GM19372 (cell line): ENCODE results near the gene DDX52.
"Not testable (repeated sequence)": the region's sequence is repeated elsewhere in the genome, so short reads cannot be mapped to it uniquely, and the experiment has no call there.

Experiments
- ATAC-seq: cut with Tn5 transposase; IDR thresholded peaks from one replicate; pipeline ENCODE4 v1.9.1; 2021; ENCODE audit warnings: mild to moderate bottlenecking, low read depth, moderate library complexity; ENCODE audit not compliant: unreplicated experiment

Gene DDX52, protein sequence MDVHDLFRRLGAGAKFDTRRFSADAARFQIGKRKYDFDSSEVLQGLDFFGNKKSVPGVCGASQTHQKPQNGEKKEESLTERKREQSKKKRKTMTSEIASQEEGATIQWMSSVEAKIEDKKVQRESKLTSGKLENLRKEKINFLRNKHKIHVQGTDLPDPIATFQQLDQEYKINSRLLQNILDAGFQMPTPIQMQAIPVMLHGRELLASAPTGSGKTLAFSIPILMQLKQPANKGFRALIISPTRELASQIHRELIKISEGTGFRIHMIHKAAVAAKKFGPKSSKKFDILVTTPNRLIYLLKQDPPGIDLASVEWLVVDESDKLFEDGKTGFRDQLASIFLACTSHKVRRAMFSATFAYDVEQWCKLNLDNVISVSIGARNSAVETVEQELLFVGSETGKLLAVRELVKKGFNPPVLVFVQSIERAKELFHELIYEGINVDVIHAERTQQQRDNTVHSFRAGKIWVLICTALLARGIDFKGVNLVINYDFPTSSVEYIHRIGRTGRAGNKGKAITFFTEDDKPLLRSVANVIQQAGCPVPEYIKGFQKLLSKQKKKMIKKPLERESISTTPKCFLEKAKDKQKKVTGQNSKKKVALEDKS

DNA sequence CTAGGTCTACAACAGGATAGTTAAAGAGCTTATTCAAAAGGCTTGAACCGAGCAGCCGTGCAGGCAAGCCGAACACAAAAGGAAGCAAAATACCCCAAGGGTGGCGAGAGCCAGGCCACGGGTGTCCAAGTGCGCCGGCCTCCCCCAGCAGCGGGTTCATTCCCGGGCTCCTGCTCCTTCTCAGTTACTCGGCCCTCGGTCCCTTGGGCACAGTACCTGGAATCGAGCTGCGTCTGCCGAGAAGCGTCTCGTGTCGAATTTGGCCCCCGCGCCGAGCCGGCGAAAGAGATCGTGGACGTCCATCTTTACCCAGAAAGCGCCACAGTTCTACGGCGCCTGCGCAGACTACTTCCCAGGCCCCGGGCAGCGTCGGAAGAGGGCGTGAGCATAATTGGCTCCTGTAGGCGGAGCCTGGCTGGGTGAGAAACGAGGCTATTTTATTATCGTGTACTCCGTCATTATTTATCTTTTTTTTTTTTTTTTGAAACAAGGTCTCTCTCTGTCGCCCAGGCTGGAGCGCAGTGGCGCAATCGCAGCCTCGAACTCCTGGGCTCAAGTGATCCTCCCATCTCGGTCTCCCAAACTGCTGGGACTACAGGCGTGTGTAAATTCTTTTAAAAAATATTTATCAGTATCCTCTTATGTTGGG lies at the start of gene DDX52:
Gene DDX52 (minus strand): TSS at position 329 of the 649 bp plus-strand sequence. CDS start 26 bp downstream, at position 303.
- peak; percentile 94 for ATAC-seq

DNA sequence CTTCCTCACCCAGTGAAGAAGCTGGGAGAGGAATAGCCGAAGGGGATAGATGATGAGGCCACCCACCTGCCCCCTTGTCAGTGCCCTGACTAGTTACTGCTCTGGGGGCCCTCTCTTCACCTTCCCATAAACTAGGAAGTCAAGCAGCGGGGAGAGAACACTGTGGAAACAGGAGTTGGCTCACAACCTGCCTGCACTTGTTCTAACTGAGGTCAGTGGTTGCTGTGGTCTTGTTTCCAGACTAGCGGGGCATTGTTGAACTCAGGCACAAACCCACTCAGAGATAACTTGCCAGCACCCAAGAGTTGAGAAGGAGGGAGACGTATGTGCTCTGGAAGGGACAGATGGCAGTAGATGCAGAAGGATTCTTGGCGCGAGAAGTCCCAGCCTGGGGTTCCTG lies 48.6 kb upstream of the DDX52 start:
- ATAC-seq: no peak

DNA sequence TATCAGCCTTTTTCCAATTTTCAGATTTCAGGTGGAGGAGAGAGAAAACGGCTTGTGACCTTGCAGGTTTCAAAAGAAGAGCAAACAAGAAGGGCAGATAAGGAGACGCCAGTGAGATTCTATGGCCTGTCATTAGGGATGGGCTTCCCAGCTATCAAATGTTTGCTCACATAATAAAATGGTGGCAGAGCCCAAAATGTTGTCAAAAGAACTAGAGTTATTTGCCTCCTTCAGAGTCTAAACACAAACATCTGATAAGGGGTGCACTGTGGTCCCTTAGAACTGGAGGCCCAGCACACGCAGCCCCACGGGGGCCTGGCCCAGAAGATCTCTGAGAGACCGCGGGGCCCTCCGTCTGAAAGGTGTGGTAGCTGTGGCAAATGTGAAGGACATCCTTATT lies 46.1 kb upstream of the DDX52 start:
- no peak for ATAC-seq

DNA sequence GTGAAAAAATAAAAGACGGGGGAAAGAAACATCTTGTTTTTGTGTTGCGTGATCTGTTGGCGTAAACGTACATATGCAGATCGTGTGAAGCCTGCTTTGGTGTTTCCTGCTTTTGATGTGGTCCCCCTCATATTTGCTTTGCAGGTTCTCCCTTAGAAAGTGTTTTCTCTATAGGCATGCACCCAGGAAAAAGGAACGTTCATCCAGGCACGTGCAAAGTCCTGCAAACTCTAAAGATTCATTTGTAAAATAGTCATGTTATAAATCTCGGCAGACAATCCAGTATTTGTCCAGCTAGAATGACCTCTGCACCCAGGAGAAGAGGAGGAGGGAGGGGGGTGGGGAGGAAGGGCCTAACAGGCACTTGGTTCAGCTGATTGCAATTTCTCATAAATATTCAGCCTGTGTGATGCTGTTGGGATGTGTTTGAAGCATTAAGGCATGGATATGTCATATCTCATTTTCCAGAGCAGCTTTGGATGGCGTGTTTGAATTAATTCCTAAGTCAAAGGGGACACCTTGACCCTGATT lies 40.3 kb upstream of the DDX52 start:
- ATAC-seq: no peak

DNA sequence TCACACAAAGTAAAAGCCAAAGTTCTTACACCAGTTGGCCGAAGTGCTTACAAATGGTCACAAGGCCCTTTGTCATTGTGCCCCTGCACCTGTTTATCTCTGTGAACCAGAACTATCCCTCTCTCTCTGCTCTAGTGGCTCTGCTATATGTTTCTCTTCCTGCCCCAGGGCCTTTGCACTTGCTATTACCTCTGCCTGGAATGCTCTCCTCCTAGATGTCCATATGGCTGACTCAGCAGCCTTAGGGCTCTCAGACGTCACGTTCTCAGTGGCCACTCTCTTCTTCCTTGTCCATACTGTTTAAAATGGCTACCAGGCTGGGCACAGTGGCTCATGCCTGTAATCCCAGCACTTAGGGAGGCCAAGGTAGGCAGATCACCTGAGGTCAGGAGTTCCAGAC lies 38.8 kb upstream of the DDX52 start:
- no peak for ATAC-seq

DNA sequence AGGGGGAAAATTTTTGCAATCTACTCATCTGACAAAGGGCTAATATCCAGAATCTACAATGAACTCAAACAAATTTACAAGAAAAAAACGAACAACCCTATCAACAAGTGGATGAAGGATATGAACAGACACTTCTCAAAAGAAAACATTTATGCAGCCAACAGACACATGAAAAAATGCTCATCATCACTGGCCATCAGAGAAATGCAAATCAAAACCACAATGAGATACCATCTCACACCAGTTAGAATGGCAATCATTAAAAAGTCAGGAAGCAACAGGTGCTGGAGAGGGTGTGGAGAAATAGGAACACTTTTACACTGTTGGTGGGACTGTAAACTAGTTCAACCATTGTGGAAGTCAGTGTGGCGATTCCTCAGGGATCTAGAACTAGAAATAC lies 36.7 kb upstream of the DDX52 start:
- ATAC-seq: not testable (repeated sequence)

DNA sequence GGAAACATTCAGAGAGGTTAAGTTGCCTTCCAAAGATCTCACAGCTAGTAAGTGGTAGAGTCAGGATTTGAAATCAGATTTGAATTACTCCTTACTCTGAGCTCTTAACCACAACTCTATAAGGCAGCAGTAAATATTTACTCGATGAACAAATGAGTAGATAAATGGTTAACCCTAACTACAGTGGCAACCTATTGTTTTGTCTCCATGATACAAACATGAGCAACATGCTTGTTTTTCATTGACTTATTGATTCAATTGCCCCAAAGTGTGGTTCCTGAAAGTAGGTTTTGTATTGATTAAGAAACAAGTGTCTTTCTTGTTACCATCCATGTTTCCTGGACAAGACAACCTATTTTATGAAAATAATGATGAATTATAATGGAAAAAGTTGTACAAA lies 34.8 kb upstream of the DDX52 start:
- no peak for ATAC-seq

DNA sequence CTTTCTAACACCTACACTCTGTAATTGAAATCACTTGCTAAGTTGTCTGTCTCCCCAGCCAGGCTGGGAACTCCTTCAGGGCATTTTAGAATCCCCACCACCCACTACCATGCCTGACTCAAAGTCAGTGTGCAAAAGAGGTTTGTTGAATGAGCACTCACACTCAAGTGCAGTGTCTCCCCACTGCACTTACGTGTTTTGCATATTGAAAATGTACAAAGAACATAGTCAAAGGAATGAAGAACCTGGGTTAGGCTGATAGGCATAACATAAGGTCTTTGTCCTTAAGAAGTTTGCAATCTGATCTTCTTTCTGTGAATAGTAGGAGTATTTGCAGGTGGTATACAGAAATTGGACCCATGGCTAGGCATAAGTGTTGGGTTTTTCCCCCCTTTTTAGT lies 33.8 kb upstream of the DDX52 start:
- no peak for ATAC-seq

DNA sequence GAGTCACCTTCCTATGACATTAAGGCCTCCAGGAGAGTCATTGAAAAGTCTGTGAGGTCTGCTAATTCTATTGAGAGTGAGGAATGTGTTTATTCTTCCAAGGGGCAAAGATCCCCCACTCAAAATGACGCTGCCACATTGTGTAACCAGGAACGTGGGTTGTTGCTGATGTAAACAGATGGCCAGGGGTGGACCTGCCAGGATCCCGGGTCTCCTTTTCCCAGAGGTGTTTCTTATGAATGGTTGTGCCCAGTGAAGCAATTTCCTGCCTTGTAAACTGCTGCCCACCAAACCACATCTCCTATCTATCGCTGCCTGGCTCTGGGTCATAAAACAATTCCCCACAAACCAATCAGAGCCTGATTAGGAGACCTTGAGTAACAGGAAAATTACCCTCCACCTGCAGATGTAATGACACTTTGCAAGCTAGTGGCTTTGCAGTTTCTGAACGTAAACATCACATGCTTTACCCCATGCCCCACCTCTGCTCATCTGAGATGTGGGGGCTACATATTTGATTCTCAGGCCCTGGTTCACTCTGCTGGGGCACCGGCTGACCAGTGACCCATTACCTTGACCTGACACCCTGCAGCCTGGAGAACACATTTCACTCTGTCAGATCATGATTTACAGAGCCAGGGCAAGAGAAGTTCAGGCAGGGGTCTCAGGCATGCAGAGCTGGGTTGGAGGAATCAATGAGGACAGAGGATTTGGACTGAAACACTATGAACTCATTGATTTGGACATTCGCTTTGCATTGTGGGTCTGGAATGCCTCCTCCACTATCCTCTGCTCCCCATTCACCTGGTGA lies 33.1 kb upstream of the DDX52 start:
- no peak for ATAC-seq

DNA sequence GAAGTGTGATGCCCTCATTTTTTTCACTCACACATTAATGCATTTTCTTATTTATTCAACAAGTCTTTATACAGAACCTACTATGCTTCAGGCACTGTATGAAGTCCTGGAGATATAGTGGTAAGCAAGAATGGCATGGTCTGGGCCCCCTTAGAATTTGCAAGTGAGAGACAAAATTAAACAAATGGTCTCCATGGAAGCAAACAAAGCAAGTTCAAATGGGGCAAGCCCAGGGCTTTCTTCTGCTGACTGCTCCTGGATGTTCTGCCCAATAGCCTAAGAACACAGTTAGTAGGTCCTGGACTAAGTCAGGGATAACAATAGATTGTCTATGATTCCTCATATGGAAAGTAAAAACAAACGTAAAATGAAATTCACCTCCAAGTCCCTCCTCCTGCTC lies 31.3 kb upstream of the DDX52 start:
- no peak for ATAC-seq

DNA sequence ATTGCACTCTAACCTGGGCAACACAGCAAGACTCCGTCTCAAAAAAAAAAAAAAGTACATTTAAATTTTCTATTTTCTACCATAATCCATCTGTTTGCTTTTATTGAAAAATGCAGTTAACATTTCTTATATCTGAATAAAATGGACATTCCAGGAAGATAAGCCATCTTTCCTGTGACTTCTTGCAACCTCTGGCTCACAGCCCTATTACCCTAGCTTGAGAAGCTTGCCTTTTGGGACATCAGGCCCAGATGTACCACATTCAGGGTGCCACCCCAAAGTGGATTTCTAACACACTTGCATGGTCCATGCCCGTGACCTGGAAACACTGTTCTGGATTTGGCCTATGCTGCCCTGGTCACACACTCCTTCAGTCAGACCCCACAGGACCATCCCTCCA lies 30.1 kb upstream of the DDX52 start:
- no peak for ATAC-seq

DNA sequence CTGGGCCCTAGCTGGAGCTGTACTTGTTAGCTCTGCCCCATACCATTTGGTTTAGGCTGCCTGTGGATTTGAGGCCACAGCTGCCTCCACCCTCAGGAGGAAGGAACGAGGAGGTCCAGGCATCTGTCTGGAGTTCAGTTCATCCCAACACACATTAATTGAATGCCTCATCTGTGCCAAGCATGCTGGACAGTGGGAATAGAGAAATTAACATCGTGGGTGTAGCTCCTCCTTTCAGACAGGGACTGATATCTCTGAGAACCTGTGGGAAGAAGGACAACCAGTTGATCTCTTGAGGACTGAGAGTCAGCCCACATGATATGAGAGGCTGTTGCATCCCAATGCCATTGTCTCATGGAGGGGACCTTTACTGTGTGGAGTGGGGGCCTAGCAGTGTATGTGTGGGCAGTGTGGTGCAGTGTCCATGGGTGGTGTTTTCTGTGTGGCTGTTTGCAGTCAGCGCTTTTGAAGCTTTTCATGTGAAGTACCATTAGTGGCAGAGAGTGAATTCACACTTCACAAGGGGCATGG lies 29.4 kb upstream of the DDX52 start:
- no peak for ATAC-seq

DNA sequence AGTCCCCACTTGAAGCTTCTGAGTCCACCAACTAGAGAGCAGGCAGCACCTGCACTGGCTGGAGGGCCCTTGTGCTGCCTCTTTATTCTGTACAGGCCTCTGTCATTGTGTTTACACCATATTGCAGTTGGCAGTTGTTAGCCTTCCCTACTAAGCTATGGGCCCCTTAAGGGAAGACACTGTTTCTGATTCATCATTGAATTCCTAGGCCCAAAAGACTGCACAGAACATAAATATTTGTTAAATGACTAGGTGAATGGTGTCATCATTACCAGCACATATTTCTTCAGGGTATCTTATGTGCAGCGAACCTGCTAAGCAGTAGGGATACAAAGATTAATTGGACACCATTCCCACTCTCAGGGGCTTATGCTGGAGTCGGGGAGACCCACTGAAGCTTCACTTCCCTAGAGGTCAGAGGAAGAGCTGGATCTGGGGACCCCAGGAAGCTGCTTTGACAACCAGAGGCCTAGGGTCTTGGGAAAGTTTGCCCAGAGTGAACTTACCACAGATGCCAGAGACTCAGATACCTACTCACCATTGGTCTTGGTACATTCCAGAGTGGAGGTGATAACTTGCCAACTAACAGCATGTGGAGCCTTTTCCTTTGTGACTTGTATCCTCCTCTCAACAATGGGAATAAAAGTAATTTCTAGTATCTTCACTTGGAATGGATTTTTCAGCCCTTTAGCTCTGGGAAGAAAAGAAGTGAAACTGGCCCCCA lies 28.7 kb upstream of the DDX52 start:
- no peak for ATAC-seq

DNA sequence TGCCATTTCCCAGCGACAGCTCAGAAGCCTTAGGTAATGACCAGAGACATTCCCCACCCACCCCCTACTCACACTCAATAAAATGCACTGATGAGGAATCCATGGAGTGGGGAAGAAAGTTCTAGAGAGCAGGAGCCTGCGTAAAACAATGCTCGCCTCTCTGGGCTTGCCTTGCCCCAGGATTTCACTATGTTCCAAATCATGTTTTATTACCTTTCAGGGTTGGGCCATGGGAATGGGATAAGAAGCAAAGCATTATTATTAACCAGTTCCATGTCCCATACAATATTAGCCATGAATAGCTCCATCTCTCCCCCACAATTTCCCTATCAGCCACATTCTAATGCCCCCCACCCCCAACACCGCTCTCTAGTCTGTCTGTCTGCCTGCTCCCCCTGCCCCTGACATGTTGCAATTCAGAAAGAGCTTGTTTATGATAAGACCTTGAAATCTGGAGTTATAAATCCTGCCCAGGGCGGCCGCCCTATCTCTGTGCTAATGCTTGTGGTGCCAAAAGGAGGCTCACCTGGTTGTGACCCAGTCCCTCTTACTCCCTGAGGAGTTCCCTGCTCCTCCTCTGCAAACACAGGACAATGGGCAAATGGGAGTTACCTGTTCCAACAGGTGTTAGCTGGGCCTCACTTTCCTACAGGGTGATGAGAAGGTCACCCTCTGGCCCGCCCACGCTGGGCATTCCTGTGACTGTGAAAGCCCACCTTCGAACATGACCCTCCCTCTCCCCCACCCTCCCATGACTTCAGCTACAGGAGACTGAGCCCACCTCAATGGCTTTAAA lies 28.0 kb upstream of the DDX52 start:
- no peak for ATAC-seq

DNA sequence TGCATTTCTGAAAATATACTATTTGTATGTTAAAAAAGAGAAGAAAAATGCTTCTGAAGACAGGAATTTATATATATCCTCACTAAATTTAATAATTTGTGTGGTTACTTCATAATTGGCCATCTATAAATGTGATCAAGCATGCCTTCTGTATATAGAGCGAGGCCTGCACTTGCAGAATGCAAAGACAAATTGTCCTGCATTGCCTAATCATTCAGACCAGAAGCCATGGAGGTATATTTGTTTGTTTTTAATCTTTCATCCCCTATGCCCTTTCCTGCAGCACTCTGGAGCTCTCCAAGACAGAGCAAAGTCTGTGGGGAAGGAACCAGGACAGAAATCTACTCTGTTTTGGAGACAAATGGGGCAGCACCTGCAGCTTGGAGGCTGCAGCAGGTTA lies 23.8 kb upstream of the DDX52 start:
- ATAC-seq: no peak

DNA sequence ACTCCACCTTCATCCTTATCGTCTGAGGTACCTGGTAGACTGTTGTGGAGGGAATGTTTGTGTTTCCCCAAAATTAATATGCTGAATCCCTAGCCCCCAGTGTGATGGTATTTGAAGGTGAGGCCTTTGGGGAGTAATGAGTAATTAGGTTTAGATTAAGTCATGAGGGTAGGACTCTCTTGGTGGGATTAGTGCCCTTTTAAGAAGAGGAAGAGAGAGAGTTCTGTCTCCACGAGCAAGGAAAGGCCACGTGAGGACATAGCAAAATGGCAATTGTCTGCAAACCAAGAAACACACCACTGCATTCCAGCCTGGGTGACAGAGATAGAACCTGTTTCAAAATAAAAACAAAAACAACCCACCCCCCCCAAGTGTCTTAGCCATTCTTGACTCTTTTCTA lies 21.0 kb upstream of the DDX52 start:
- ATAC-seq: no peak

DNA sequence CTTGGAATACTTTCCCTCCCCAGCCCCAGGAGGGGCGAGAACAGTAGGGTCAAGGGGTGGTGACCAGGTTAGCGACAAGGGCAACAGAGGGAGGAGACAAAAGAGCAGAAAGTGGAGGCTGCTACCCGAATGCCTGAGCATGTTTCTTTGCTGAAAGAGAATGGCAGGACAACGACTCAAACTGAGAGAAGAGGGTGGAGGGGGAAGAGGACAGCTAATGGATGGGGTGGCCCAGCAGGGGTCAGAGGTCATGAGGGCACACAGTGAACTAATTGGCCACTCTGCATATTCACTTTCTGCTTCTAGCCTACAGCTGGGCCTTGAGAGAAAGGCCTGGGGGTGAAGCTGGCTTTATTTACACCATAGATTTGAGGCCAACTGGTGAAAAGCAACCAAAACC lies 19.1 kb upstream of the DDX52 start:
- no peak for ATAC-seq

DNA sequence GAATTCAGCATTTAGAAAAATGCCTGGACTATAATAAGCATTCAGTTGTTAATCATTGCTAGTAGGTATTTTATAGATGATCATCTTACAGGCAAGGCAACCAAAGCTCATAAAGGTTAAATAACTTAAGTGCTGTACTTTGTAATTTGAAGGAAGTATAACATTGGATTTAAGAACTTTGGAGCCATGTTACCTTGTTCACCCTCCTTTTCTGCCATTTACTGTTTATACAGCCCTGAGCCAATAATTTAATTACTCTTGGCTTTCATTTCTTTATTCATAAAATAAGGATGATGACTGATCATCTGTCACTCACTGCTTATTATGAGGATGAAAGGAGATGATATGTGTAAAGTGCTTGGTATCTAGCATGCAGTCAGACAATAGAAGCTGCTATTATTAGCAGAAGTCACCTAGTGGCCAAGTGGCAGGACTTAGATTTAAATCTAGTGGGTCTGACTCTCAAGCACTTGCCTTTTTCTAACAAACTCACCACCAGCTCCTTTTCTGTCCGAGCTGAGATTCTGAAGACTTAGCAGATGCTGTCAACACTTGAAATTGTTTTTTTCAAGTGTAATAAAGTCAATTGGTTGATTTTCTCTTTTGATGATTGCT lies 18.3 kb upstream of the DDX52 start:
- no peak for ATAC-seq

DNA sequence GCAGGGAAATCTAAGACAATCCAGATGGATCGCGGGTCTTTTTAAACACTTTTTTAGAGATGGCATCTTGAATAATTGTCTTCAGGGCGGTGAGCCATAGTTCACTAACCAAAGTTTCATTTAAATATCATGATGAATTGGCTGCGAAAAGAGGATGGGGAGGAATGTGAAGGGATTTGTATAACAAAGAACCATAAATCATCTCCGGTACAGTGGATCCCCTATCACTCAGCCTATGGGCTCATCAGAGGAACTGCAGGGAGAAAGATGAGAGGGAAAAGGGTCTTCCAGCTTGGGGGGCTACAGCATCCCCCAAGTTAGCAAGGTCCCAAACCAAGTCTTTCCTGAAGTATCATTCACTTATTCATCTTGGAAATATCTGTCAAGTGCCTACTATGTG lies 16.7 kb upstream of the DDX52 start:
- ATAC-seq: no peak
